WI38 (cell line): ENCODE measurements around the gene SEC61B.
"Not testable (repeated sequence)": the region's sequence is repeated elsewhere in the genome, so short reads cannot be mapped to it uniquely, and the experiment has no call there.

Experiments
- H3K4me3 ChIP-seq: 2 replicates; pipeline ENCODE4 v1.5.1; 2011; ENCODE audit warnings: low read depth, mild to moderate bottlenecking, control low read depth, low read length
- TF ChIP-seq, protein P1 (sequence below): IDR thresholded peaks from 2 replicates; pipeline ENCODE4 v1.5.1; 2012; ENCODE audit warnings: low read depth, mild to moderate bottlenecking, control low read depth, low read length

SEC61B gene

DNA sequence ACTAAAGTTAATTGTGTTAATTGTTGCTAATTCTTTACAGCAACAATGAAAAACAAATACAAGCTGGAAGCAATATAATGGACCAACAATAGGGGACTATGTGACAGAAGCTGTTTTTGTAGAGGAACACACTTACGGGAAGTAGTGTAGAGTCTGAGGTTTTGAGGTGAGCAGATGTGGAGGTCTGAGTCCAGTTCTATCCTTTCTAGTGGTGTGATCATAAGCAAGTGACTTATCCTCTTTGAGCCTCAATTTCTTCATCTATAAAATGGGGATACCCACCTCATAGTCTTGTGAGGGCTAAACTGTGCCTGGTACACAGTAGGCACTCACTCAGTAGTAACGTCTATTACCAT lies 28.6 kb upstream of the SEC61B start:
- TF ChIP-seq, protein P1, sequence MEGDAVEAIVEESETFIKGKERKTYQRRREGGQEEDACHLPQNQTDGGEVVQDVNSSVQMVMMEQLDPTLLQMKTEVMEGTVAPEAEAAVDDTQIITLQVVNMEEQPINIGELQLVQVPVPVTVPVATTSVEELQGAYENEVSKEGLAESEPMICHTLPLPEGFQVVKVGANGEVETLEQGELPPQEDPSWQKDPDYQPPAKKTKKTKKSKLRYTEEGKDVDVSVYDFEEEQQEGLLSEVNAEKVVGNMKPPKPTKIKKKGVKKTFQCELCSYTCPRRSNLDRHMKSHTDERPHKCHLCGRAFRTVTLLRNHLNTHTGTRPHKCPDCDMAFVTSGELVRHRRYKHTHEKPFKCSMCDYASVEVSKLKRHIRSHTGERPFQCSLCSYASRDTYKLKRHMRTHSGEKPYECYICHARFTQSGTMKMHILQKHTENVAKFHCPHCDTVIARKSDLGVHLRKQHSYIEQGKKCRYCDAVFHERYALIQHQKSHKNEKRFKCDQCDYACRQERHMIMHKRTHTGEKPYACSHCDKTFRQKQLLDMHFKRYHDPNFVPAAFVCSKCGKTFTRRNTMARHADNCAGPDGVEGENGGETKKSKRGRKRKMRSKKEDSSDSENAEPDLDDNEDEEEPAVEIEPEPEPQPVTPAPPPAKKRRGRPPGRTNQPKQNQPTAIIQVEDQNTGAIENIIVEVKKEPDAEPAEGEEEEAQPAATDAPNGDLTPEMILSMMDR: no peak

DNA sequence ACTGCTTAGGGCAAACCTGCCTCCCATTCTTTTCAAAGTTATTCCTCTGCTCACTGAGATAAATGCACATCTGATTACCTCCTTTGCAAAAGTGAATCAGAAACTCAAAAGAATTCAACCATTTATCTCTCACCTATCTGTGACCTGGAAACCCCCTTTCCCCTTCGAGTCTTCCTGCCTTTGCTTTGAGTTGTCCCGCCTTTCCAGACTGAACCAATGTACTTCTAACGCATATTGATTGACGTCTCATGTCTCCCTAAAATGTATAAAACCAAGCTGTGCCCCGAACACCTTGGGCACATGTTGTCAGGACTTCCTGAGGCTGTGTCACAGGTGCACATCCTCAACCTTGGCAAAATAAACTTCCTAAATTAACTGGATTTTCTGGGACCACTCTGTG lies 25.6 kb upstream of the SEC61B start:
- H3K4me3 ChIP-seq: not testable (repeated sequence)

More for the DNA sequence above, 28.6 kb upstream of the SEC61B start:
- H3K4me3 ChIP-seq: no peak overlapping the region

DNA sequence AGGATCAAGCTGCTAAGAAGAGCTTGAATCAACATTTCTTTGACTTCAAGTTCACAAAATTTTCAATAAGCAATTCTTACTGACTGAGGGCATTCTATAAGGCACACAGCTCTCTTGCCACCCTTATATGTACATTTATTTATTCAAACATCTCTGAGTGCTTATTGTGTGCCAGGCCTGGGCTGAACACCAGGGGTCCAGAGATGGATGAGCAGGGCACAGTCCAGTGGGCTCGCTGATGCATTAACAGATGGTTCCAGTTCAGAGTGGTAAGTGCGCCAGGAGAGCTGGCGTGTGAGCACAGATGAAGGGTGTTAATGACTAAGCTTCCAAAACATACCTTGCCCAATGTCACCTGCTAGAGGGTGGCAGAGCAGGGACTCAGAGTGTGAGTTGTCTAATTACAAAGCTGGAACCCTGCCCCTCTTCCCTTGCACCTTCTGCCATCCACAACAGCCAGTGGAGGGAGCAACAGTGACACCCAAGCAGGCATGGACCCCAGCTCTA lies 24.9 kb upstream of the SEC61B start:
- TF ChIP-seq, protein P1: no peak
- H3K4me3 ChIP-seq: no peak overlapping the region

DNA sequence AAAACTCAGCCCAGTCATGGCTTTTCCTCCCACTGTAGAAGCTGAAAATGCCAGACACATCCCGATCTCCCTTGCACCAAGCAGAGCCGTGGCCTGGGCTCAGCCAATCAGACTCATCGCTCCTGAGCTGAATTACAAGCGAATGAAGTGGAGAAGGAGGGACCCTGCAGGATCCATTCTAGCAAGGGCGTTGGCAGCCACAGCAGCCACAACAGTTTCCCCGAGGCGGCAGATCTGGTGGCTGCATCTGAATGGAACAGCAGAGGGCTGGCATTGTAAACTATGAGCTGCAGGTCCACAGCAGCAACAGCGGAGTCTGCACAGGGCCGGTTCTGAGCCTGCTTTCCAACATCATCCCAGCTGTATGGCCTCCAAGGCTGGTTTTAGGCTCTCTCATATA lies 24.1 kb upstream of the SEC61B start:
- no peak overlapping the region for H3K4me3 ChIP-seq
- TF ChIP-seq, protein P1: no peak

DNA sequence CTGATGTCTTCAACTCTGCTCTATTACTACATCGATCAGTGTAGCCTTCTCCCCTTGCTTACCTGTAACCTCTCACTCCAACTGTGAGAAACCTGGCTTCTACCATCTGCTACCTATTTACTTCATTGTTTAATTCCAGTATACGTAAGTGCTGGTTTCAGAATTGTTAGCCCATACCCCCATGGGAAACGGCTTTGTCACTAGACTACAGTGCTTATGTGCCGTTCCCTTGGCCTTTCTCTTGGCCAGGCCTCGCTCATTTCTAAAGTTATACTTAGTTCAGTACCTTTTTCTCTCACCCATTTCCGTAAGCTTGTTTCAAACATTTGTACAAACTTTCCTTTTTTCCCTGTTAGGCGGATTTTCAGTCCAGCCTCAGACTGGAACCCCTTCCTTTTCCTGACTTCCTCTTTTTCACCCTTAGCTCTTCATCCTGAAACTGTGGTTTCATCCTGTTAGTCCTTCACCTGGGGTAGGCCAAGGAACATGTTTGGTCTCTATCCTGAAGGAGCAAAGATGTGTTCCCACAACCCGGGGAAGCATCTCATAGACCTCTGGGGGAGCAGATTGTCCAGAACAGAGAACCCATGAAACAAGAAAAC lies 22.0 kb upstream of the SEC61B start:
- H3K4me3 ChIP-seq: no peak overlapping the region
- TF ChIP-seq, protein P1: no peak

DNA sequence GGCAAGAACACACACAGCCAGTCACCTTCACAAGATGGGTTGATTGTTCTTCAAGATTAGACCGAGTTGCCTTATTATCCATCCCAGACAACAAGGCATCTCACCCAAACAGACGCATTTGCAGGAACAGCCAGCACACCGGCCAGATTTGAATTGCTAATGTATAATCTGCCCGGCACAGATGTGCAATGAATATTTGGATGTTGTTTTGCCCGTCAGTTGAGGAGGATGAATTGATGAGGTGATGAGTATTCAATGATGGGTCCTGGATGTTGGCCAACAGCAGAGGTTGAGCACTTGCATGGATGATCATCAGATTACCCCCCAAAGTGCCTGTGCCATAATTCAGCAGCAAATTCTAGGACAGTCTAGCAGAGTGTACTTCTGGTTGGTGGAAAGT lies 20.5 kb upstream of the SEC61B start:
- TF ChIP-seq, protein P1: no peak
- no peak overlapping the region for H3K4me3 ChIP-seq

DNA sequence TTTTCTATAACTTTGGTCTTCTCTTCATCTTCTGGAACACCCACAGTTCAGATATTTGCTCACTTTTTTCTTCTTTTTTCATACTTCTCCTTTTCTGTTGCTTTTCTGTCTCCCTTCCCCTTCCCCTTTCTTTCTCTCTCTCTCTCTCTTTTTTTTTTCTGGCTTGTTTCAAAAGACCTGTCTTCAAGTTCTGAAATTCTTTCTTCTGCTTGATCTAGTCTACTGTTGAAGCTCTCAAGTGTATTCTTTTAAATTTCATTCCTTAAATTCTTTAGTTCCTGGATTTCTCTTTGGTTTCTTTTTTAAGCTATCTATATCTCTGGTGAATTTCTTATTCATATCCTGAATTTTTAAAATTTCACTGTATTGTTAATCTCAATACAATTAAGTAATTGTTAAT lies 11.5 kb upstream of the SEC61B start:
- TF ChIP-seq, protein P1: no peak
- no peak overlapping the region for H3K4me3 ChIP-seq

DNA sequence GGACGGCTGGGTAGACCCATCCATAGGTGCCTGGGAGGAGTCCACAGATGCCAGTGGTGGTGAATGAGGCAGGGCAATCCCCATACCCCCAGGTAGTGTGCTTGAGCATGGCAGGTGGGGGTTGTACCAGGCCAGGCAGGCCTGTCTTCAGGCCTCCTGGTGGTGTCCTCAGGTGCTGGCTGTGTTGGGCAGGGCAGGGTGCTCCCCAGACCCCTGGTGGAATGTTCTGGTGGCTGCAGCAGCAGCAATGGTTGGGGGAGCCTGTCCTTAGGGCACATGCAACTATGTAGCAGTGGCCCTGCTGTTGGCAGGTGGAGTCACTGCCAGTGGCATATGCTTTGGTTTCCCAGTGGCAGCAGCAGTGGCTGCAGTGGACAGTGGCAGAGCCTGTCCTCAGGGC lies 10.3 kb upstream of the SEC61B start:
- TF ChIP-seq, protein P1: no peak
- H3K4me3 ChIP-seq: no peak overlapping the region
